Spleen (tissue), 11 donors: ENCODE measurements around the gene RIPOR3. TPM values are rescaled to one million over a fixed set of nuclear protein-coding genes. Genes with fewer than 3 reads are reported as not detected.
"Not testable (repeated sequence)": the region's sequence is repeated elsewhere in the genome, so short reads cannot be mapped to it uniquely, and the experiment has no call there.

ENCODE experiments used
- DNase-seq: peaks from one replicate; pipeline ENCODE4 v3.0.0-alpha.2; 2020
- H3K27ac ChIP-seq, 8 donors: fragments of 200-600 bp; sonication (generic) in 7 of 8; 1 replicate in 4 of 8; 2 replicates in 4 of 8; pipeline versions ENCODE4 v1.5.0 to v1.8.0; 2016 to 2021; ENCODE audit warnings: inconsistent platforms in 4 of 8, mild to moderate bottlenecking in 4 of 8, moderate library complexity in 1 of 8
- H3K27me3 ChIP-seq, 7 donors: fragments of 200-600 bp; sonication (generic) in 6 of 7; replicated peaks in 1 of 7; 1 replicate in 4 of 7; 2 replicates in 3 of 7; pipeline versions ENCODE4 v1.5.0 to v1.8.0; 2016 to 2021; ENCODE audit warnings: inconsistent platforms in 3 of 7, mild to moderate bottlenecking in 1 of 7
- H3K36me3 ChIP-seq, 6 donors: fragments of 200-600 bp; sonication (generic) in 5 of 6; 1 replicate in 4 of 6; 2 replicates in 2 of 6; pipeline versions ENCODE4 v1.5.0 to v1.8.0; 2016 to 2021; ENCODE audit warnings: inconsistent platforms in 2 of 6
- H3K4me1 ChIP-seq, 6 donors: fragments of 200-600 bp; sonication (generic) in 5 of 6; 1 replicate in 3 of 6; 2 replicates in 3 of 6; pipeline versions ENCODE4 v1.5.0 to v1.8.0; 2016 to 2021; ENCODE audit warnings: inconsistent platforms in 3 of 6
- H3K4me3 ChIP-seq, 8 donors: fragments of 200-600 bp; sonication (generic) in 7 of 8; 1 replicate in 4 of 8; 2 replicates in 4 of 8; pipeline versions ENCODE4 v1.5.0 to v1.8.0; 2016 to 2021; ENCODE audit warnings: inconsistent platforms in 4 of 8, mild to moderate bottlenecking in 4 of 8, moderate library complexity in 2 of 8
- H3K9me3 ChIP-seq, 8 donors: fragments of 200-600 bp; sonication (generic) in 7 of 8; 1 replicate in 4 of 8; 2 replicates in 4 of 8; pipeline versions ENCODE4 v1.5.0 to v1.8.0; 2016 to 2021; ENCODE audit warnings: inconsistent platforms in 4 of 8
- CTCF ChIP-seq, 11 experiments: fragments of 200-600 bp in 7 of 11; fragments of 450-650 bp in 4 of 11; sonication (generic) in 4 of 11; IDR thresholded peaks in 8 of 11; conservative IDR thresholded peaks in 3 of 11; 1 replicate in 7 of 11; 2 replicates in 4 of 11; pipeline versions ENCODE4 v1.4.0 to v1.8.0; 2016 to 2021; ENCODE audit warnings: antibody characterized with exemption in 11 of 11, inconsistent platforms in 4 of 11, mild to moderate bottlenecking in 1 of 11
- POLR2A ChIP-seq, 3 donors: fragments of 450-650 bp; IDR thresholded peaks; one replicate each; pipeline ENCODE4 v1.5.1; 2017; ENCODE audit warnings: antibody characterized with exemption in 3 of 3, mild to moderate bottlenecking in 1 of 3
- POLR2AphosphoS5 ChIP-seq, 3 donors: sonication (generic); formaldehyde crosslinking; IDR thresholded peaks; one replicate each; pipeline ENCODE4 v1.5.1; 2017; ENCODE audit warnings: antibody characterized with exemption in 3 of 3
- WGBS, 5 donors: extraction: QIAGEN DNeasy Blood & Tissue Kit in 3 of 5; methylation state at CpG; one replicate each; pipeline versions ENCODE4 v1.1.5 to v1.1.7; 2013 to 2018; 5-methylcytosine and 5-hydroxymethylcytosine counted together
- intact Hi-C: fragments of 100-400 bp; cut with DNase I; formaldehyde crosslinking; loops from one replicate; pipeline ENCODE4 v1.15.0; 2023; ENCODE audit warnings: low total_unique reads
- polyA plus RNA-seq, 3 donors: library from polyadenylated mRNA; stranded (reverse); fragments of 200-250 nt; gene quantifications; one replicate each; pipeline ENCODE4 v1.2.1, GENCODE V29; 2013
- total RNA-seq, 7 donors: library from RNA; depleted of rRNA in 3 of 7; stranded (reverse); fragments of >200 nt in 3 of 7; fragmentation: NEBNext Ultra II Directional in 4 of 7; extraction: Animal tissue kit (Norgen Biotek cat#: 25700) in 4 of 7; gene quantifications; one replicate each; pipeline versions ENCODE4 v1.1.0 to v1.2.1, GENCODE V29; 2016 to 2021
- donor health status: healthy with polysubstance abuse.
- donor health status: DM: no; HTN: no; CAD: no; lungs with moderate emphysema.
- donor health status: DM: no; HTN: no; CAD: no.
- donor health status: Bipolar disorder and iron deficiency.
- donor health status: healthy.
- donor health status: DM: no; HTN: no; CAD: no.
- donor health status: DM: yes; HTN: yes; CAD: no.

The RIPOR3 gene
- total and polyA plus RNA-seq, 10 donors, result 6.0 to 22.8 (median 13.1) TPM

GRCh38 chr20:50541606-50542041 lies 149.7 kb downstream of the RIPOR3 start:
- Histone ChIP-seq H3K36me3 (peaks cover 0 to 13% (median 0%) of the 10 kb centered on the region in 6 donors), H3K4me1 (peaks cover 47 to 100% (median 90%) of the 10 kb centered on the region in 6 donors), H3K27me3 (no peaks in the 10 kb centered on the region), H3K4me3 (peak overlapping the region in 1 of 8 donors; percentile 35), H3K27ac (peak overlapping the region; percentile 10 to 88 (median 78)), H3K9me3 (peaks cover 0 to 13% (median 2%) of the 10 kb centered on the region in 8 donors)
- 10 to 31% (median 16%) methylated on average over 5 of the region's 5 CpGs for WGBS, 5 donors
- DNase-seq, result peak; percentile 73
- intact Hi-C loops, result no loop called here
- TF ChIP-seq POLR2A (IDR thresholded peaks at IDR 0.05) (no peak), CTCF (IDR thresholded peaks at IDR 0.05 in 8 of 11, conservative IDR thresholded peaks at IDR 0.05 in 3 of 11) (no peak), POLR2AphosphoS5 (IDR thresholded peaks at IDR 0.05) (peak in 2 of 3 donors; percentile 25 to 77)

- H3K9me3 ChIP-seq, result peaks cover 0 to 13% (median 2%) of the 10 kb centered on the region in 8 donors
- H3K4me3 ChIP-seq, result peak overlapping the region in 1 of 8 donors; percentile 35
- WGBS, 5 donors, result 49 to 68% (median 56%) methylated on average over 14 of the region's 14 CpGs
- peaks cover 43 to 100% (median 86%) of the 10 kb centered on the region in 6 donors for H3K4me1 ChIP-seq
- intact Hi-C loops, result no loop called here
- peaks cover 0 to 13% (median 0%) of the 10 kb centered on the region in 6 donors for H3K36me3 ChIP-seq
- H3K27me3 ChIP-seq, result no peaks in the 10 kb centered on the region
- TF ChIP-seq POLR2A (IDR thresholded peaks at IDR 0.05) (no peak), CTCF (IDR thresholded peaks at IDR 0.05 in 8 of 11, conservative IDR thresholded peaks at IDR 0.05 in 3 of 11) (no peak), POLR2AphosphoS5 (IDR thresholded peaks at IDR 0.05) (peak in 1 of 3 donors; percentile 49)
- peak overlapping the region; percentile 10 to 88 (median 78) for H3K27ac ChIP-seq
- DNase-seq, result no peak
Observed at GRCh38 chr20:50540620-50541605, 150.4 kb downstream of the RIPOR3 start.

GRCh38 chr20:50539798-50540197 lies 151.5 kb downstream of the RIPOR3 start:
- Histone ChIP-seq H3K4me1 (peaks cover 38 to 100% (median 85%) of the 10 kb centered on the region in 6 donors), H3K36me3 (peaks cover 0 to 19% (median 0%) of the 10 kb centered on the region in 6 donors), H3K9me3 (peaks cover 0 to 13% (median 2%) of the 10 kb centered on the region in 8 donors), H3K27ac (peak overlapping the region in 5 of 8 donors; percentile 56 to 88 (median 81))
- intact Hi-C loops, H3K27me3 ChIP-seq, DNase-seq, H3K4me3 ChIP-seq: not testable (repeated sequence)
- WGBS, 5 donors, result 48 to 81% (median 74%) methylated on average over 8 of the region's 8 CpGs

- H3K4me1 ChIP-seq, result peaks cover 36 to 100% (median 85%) of the 10 kb centered on the region in 6 donors
- peak overlapping the region in 7 of 8 donors; percentile 33 to 88 (median 56) for H3K27ac ChIP-seq
Observed at GRCh38 chr20:50538276-50538675, 153.1 kb downstream of the RIPOR3 start.

More at GRCh38 chr20:50538276-50538675, 153.1 kb downstream of the RIPOR3 start:
- H3K9me3 ChIP-seq, result peaks cover 0 to 13% (median 2%) of the 10 kb centered on the region in 8 donors
- intact Hi-C loops, result no loop called here
- H3K36me3 ChIP-seq, result peaks cover 0 to 20% (median 0%) of the 10 kb centered on the region in 6 donors
- H3K27me3 ChIP-seq, result no peaks in the 10 kb centered on the region
- TF ChIP-seq POLR2AphosphoS5 (IDR thresholded peaks at IDR 0.05) (no peak), CTCF (IDR thresholded peaks at IDR 0.05 in 8 of 11, conservative IDR thresholded peaks at IDR 0.05 in 3 of 11) (no peak), POLR2A (IDR thresholded peaks at IDR 0.05) (no peak)
- no peak overlapping the region for H3K4me3 ChIP-seq
- no peak for DNase-seq
- 65 to 75% (median 68%) methylated on average over 4 of the region's 4 CpGs for WGBS, 5 donors
